NOMO-1 (cell line): Measurements from ENCODE around the gene NSG2.
"Not testable (repeated sequence)": the region's sequence is repeated elsewhere in the genome, so short reads cannot be mapped to it uniquely, and the experiment has no call there.

Experiments
- DNase-seq, 2 experiments: peaks; one replicate each; lab custom pipeline; 2025; ENCODE audit not compliant: unreplicated experiment in 2 of 2; lab: John Stamatoyannopoulos, UW

The NSG2 gene

DNA sequence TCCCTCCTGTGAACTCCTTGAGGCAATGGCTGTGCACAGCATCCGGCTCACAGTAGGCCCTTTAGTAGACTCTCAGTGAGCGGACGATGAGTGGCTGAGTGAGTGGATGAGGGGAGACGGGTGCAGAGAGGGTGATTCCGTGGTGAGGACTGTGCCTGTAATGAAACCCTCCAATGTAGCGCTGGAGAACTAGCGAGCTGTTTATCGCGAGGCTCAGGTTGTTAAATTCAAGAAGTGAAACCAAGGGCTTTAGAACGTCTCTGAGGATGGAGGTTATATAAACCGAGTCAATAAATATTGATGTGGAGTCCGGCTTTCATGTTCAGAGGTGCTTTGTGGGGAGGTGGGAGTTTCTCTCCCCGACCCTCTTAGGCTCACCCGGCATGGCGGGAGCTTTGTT lies 53.2 kb downstream of the NSG2 start:
- DNase-seq, result peak in 1 of 2 experiments; percentile 2

DNA sequence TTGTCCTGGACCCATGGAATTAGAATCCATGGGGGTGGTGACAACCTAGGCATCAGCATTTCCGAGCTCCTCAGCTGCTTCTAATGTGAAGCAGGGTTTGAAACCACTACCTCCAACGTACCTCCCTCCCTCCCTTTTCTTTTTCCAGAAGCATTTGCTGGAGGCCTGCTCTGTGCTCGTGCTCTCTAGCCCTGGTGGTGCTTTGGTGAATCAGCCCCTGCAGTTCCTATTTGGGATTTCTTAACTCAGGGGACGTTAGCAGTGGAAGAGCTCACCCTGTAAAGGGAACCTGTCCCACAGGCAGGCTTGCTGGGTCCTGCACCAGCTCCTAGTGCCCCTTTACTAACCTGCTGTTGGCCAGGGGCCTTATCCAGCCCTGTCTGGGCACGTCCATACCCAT lies 55.0 kb downstream of the NSG2 start:
- no peak for DNase-seq

DNA sequence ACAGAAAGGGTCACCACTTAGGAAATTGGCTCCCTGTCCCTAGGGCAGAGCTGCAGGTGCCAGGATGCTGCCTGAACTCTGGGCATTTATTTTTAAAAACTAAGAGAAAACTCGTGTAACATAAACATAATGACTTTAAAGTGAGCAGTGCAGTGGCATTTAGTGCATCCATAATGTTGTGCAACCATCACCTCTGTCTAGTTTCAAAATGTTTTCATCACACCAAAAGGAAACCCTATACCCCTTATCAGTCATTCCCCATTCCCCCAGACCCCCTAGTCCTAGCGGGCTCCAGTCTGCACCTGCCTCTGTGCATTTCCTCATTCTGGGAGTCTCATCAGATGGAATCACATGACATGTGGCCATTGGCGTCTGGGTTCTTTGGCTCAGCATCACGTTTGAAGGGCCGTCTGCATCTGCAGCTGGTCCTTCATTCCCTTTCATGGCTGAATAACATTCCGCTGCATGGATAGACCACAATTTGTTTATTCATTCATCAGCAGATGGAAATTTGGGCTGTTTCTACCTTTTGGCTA lies 55.8 kb downstream of the NSG2 start:
- no peak for DNase-seq

DNA sequence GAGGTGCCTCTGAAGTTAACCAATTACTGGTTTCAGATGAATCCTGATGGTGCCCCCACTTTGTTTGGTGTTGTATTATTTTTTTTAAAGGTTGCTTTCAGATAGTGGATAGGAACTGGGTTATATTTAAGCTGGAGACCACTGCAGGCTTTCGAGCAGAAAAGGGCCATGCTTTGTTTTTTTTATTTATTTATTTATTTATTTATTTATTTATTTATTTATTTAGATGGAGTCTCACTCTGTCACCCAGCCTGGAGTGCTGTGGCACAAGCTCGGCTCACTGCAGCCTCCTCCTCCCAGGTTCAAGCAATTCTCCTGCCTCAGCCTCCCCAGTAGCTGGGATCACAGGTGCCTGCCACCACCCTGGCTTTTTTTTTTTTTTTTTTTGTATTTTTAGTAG lies 57.1 kb downstream of the NSG2 start:
- DNase-seq, result not testable (repeated sequence)

DNA sequence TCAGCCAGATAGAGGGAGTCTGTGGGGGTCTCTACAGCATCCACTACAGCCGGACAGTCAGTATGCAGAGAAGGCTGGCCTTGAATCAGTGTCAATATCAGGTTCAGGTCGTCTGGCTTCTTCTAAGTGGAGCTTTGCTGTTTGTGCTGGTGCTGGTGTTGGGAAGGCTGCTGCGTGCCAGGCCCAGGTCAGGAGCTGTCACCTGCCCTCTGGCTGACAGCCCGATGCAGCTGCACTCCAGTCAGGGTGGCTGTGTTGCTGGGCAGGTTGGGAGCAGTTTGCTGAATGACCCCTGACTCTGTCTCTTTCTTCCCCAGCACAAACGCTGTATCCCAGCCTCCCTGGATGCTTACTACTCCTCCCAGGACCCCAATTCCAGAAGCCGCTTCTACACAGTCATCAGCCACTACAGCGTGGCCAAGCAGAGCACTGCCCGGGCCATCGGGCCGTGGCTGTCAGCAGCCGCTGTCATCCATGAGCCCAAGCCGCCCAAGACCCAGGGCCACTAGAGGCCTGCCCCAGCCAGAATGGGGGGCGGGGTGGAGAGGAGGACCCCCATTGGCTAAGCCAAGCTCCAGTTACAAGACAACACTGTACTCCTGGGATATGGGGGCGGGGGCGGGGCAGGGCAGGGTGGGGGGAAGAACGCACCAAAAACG lies 61.6 kb downstream of the NSG2 start:
- DNase-seq, result no peak

DNA sequence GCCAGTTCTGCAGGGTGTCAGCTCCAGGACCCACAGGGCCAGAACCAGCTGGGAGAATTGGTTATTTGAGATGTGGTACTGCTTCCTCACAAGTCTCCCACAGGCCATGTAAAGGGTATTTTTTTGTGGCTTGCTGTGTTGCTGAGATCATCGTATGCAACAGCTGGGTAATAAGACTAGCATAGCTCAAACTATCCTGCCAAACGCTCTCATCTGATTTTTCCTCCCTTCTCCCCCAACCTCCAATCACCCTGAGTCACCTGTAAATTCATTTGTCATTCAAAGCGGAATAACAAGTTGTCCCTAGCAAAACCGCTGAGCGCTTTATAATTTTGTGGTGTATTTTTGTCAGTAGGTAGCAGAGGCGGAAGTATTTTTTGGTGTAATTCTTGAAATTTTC lies 63.2 kb downstream of the NSG2 start:
- DNase-seq, result no peak

DNA sequence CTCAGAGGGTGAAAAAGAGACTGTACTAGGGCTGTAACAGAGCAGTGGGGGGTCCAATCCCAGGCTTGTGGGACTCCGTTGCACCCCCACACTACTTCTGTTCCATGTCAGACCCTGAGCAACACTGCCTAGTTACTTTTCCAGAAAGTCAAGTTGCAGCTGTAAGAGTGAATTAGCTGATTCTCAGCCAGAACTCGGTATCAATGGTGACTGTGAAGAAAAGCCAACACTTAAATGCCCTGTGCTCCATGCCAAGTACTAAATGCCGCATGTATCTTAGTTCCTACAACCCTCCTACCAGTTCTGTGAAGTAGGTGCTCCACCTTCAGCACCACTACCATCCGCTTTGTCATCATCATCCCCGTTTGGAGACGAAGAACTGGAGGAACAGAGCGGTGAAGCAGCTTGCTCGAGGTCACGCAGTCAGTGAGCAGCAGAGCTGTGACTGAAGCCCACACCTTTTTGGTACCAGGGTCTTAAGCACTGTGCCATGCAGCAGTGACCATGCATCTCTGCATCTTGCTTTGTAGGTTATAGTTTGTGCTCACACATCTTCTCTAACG lies 64.3 kb downstream of the NSG2 start:
- DNase-seq, result no peak

DNA sequence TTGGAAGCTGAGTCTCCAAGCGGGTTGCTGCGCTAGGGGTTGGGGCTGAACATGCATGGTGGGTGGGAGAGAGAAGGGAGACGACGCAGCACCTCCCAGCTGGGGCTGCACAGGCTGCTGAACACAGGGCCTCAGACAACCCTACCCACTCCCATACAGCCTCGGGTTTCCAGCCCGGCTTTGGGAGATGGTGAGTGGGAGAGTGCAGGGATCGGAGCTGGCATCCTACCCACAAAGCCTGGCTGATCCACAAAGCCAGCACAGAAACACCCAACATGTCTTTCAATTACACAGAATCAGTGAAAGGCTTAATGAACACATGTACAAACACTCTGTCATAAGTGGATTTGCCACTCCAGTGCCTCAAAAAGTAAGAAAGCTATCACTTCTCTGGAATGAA lies 64.8 kb downstream of the NSG2 start:
- DNase-seq, result no peak

DNA sequence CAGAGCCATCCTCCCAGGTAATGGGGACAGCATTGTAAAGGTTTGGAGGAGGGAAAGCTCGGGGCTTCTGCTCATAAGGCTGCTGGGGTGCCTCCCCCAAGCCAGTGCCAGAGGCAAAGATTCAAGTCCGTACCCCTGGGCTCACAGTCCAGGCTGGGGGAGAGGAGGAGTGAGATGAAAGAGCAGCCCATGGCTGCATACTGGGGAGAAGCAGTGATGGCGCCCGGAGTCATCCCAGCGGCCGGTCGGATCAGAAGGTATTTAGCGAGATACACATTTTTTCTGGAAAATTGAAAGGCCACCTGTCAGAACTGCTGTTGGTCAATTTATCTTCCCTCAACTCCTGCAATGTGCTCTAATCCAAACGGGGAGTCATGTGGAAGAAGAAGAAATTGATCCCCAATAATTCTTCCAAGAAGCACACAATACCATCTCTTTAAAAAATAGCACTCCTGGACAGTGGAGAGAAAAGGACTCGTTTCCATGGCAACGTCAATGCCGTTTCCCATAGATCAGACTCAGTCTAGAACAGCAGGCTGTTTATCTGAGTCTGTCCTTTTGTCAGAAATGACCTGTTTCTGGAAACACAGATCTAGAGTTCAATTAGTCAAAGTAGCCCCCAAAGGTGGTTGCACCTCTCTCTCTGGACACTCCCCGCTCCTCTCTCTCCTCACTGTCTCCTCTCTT lies 65.9 kb downstream of the NSG2 start:
- no peak for DNase-seq

DNA sequence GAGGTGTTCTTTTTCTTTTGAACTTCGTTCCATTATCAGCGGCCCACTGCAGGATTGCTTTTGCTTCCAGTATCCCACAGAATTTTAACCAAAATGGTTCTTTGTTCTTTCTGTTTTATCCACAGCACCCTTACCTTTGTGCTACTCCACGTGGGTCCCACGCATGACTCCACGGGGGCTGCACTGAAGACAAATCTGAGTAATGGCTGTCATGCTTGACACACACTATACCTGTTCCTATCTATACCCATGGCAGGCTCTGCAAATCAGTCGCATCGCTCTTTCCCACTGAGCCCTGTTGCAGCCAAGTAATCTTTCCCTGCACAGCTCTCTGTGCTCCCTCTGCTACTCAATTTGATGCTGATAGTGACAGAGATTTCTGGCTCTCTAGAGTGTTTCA lies 69.7 kb downstream of the NSG2 start:
- DNase-seq, result no peak

DNA sequence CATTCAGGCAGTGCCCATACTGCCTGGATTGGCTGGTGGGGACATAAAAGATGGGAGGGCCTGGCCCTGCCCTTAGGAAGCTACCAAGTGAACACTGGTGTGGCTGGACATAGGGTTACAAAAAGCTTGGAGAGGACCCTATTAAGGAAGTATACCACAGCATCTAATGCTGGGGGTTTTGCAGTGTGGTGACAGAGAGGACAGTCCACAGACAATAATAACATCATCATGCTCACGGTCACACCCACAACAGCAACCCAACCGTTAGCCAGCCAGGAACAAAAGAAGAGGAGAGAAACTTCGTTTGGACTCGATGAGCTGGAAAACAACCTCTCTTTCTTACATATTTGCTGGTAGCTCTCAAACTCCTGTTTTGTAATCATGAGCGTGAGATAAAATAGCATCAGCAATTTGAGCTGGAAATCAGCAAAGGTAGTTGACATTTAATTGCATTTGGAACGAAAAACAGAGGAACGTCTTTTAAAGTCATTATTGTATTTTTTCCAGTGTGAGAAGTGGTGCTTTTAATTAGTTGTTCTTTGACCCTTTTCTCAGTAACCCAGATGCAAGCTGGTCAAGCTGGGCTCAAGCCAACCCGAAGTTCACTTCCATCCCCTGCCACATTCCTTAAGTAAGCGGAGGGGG lies 73.4 kb downstream of the NSG2 start:
- no peak for DNase-seq

DNA sequence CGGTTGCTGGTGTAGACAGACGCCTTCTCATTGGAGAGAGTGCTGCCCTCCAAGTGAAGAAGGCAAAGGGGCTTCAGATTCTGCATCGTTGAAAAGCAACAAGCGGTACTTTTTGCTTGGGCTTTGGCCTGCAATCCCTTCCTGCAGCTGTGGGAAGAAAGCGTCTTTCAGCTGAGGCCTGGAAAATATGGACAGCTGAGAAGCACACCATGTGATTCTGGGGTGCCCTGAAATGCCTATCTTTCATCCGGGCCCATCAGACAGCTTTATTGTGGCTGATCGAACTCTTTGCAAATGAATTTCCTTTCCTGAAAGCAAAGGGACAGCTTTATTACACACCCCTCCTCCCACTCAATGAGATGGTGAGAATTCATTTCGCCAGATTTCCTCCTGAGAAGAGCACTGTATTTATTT lies 74.0 kb downstream of the NSG2 start:
- DNase-seq, result no peak

DNA sequence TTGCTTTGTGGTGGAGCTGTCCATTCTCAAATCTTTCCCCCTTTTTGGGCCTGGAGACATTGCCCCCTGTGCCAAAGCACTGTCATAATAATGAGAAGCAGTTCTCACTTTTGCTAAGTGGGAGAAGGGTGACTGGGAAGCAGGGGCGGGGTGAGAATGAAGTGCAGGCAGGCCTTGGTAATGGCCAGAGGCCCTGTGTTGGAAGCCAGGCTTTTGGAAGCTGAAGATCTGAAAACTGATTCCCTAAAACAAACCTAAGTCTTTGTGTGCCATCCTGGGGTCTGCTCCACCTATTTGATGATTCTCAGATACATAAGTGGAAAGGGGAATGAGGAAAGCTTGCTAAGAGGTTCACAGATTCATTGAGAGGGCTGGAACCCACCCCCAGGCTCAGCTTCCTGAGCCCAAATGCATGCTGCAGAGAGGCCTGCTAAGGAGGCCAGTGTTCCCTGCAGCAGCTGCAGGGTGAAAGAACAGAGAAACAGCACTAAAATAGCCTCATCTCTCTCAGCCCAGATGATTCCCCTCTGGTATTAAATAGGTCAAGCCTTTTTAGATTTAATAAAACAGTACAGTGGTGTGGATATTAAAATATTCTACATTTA lies 75.0 kb downstream of the NSG2 start:
- DNase-seq, result no peak

DNA sequence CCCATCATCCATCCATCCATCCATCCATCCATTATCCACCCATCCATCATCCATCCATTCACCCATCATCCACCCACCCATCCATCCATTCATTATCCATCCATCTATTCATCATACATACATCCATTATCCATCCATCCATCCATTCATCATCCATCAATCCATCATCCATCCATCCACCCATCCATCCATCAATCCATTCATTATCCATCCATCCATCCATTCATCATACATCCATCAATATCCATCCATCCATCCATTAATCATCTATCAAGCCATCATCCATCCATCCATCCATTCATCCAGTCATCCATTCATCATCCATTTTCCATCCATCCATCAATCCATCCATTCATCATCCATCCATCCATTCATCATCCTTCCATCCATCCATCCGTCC lies 89.0 kb downstream of the NSG2 start:
- no peak for DNase-seq

DNA sequence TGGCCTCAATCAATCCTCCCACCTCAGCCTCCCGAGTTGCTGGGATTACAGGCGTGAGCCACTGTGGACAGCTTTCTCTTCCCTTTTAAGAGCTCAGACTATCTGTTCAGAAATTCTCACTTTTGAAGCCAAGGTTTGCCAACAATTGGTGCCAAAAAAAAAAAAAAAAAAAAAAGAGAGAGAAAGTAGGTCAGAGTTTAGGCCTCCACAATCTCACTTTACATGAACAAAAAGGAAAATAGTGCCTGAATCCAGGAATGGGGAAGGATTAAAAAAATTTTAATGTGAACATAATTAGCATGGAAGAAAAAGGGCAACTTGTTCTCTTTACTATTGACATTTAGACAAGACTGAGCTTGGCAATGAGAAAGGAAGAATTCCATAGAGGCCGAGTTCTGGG lies 94.1 kb downstream of the NSG2 start:
- no peak for DNase-seq

DNA sequence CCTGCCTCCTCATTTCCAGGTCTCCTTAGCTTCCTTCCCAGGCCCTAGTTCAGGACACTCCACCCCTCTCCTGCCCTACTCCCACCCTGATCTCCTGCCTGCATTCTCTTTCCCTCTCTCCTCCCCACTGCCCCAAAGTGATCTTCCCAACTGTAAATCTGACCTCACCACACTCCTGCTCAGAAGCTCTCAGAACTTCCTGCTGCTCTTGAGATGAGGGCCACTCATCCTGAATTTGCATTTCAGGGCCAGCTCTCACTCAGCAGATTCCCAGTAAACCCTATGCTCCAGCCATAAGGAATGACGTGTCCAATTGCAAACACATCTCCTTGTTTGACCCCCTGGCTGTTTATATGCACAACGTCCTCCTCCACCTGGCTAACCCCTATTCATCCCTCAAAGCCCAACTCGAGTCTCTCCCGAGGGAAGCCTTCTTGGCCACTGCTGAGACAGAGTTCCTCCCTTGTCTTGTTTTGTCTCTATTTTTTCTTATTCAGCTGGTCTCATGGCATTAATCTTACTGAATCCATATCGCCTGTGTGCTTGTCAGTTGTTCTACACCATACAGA lies 95.0 kb downstream of the NSG2 start:
- no peak for DNase-seq

DNA sequence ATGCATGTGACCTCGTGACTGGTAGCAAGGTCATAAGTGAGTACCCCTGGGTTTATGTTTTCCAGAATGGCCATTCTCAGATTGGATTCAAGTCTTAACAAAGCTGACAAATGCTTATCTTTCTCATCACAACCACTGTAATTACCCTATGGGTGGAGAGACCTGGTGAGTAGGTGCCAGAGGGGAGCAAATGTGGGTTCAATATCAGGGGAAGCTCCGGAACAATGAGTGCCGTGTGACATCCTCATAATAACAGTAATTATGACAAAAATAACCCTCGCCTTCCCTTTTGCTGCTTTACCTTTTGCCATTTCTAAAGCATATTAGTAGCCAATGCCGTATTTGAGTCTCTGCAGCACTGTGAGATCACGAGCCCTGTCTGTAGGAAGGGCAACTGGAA lies 95.9 kb downstream of the NSG2 start:
- no peak for DNase-seq

DNA sequence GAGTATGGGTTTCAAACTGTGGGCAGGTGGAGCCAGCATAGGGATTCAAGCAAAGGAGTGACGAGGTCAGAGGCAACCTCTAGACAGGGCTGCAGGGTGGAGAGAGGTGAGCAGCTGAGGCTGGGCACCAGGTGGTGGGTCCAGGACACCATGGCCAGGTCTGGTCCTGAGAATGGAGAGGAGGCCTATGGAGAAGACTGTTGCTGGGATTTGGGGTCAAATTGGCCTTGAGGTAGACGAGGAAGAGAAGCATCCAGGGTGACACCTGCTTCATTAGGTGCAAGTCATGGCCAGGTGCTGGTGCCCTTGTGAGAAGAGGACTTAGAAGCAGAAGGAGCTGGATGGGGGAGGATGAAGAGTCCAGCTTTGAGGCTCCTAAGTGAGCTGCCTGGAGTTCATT lies 99.6 kb downstream of the NSG2 start:
- DNase-seq, result no peak

DNA sequence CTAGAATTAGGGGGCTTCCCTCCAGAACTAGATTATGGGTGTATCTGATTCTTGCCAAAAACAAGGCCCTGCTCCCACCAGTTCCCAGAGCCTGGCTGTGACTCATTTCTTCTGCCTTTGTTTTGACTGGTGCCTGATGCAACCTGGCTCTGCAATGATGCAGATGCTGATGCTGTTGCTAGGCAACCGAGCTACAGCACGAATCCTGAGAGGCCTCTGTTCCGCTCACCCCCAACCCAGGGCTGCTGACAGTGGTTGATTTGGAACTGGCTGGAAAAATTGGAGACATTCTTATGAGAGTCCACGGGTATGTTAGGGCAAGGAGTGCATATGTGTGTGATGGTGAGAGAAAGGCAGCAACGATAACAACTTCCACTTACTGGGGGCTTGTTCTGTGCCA lies 100.3 kb downstream of the NSG2 start:
- DNase-seq, result no peak

DNA sequence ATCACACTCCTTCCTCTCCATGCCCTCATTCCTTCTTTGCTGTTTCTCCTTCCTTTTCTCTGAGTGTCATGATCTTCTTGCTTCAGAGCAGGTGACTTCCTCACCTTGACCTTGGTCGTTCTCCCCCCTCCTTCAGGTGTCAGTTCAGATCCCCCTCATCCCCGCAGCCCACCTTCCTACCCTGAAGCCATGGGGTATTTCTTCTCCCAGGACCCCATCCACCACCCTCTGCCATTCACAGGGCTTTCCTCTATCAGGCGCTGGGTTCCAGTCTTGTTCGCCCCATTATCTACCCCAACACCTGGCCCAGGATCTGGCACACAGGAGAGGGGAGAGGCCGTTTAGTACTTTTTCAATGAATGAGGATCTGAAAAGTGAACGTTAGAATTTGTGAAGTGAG lies 101.0 kb downstream of the NSG2 start:
- DNase-seq, result no peak

DNA sequence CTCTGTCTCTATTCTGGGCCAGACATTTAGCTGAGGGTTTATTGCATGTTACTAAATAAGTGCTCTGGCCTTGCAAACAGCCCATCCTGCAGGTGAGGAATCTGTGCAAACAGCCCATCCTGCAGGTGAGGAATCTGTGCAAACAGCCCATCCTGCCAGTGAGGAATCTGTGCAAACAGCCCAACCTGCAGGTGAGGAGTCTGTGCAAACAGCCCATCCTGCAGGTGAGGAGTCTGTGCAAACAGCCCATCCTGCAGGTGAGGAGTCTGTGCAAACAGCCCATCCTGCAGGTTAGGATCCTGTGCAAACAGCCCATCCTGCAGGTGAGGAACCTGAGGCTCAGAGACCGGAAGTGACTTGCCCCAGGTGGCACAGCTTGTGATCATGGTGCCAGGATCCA lies 101.5 kb downstream of the NSG2 start:
- not testable (repeated sequence) for DNase-seq
